Lower leg skin (tissue), 4 donors: Measurements from ENCODE around the gene FPGS. TPM values are rescaled to one million over a fixed set of nuclear protein-coding genes. Genes with fewer than 3 reads are reported as not detected.

Source experiments
- DNase-seq, 2 donors: peaks; one replicate each; pipeline ENCODE4 v3.0.0-alpha.2; 2019; ENCODE audit warnings: low spot score in 2 of 2
- H3K4me3 ChIP-seq: fragments of 200-600 bp; sonication (generic); 2 replicates; pipeline ENCODE4 v1.5.1; 2017; ENCODE audit warnings: mild to moderate bottlenecking, low read depth; ENCODE audit not compliant: poor library complexity, severe bottlenecking
- POLR2A ChIP-seq, 2 donors: fragments of 450-650 bp; IDR thresholded peaks; one replicate each; pipeline ENCODE4 v1.6.1; 2016 to 2017; ENCODE audit warnings: antibody characterized with exemption in 2 of 2, mild to moderate bottlenecking in 1 of 2, moderate library complexity in 1 of 2
- WGBS, 2 donors: methylation state at CpG; one replicate each; pipeline ENCODE4 v1.1.5; 2018; 5-methylcytosine and 5-hydroxymethylcytosine counted together
- intact Hi-C: fragments of 100-400 bp; cut with DNase I; formaldehyde crosslinking; loops from one replicate; pipeline ENCODE4 v1.15.0; 2023; ENCODE audit warnings: low total_unique reads
- total RNA-seq, 4 donors: library from RNA; depleted of rRNA; stranded (reverse); fragments of >200 nt; gene quantifications; one replicate each; pipeline ENCODE4 v1.1.0, GENCODE V29; 2016
- TF ChIP-seq, protein P1 (sequence below), 3 donors: fragments of 450-650 bp; IDR thresholded peaks; one replicate each; pipeline ENCODE4 v1.5.1; 2016; ENCODE audit warnings: antibody characterized with exemption in 3 of 3, mild to moderate bottlenecking in 3 of 3, moderate library complexity in 2 of 3

FPGS gene
- total RNA-seq, 4 donors from 2014 or later, result 21.3 to 46.5 (median 37.4) TPM

DNA sequence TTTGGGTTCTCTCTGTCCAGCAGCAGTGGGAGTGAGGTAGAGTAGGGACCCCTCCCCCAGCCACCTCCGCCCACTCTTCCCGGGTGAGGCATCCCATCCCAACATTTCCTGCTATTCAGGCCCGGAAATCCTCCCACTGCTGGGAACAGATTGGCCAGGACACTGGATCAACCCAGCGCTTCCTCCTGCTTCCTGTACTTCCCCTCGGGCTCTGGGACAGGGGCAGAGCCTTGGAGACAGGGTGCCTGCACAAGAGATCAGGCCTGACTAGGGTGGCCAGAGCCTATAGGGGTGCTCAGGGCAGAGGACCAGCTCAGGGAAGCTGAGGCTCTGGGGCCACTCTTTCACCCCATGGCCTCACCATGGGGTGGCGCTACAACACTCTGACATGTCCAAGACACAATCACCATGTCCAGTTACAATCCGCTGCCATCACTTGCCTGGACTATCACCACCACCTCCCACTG lies 38.7 kb upstream of the FPGS start:
- H3K4me3 ChIP-seq, result no peak overlapping the region
- WGBS, 2 donors, result 50 to 69% methylated on average over 7 of the region's 7 CpGs
- no peak for TF ChIP-seq POLR2A (IDR thresholded peaks at IDR 0.05)
- TF ChIP-seq, protein P1, sequence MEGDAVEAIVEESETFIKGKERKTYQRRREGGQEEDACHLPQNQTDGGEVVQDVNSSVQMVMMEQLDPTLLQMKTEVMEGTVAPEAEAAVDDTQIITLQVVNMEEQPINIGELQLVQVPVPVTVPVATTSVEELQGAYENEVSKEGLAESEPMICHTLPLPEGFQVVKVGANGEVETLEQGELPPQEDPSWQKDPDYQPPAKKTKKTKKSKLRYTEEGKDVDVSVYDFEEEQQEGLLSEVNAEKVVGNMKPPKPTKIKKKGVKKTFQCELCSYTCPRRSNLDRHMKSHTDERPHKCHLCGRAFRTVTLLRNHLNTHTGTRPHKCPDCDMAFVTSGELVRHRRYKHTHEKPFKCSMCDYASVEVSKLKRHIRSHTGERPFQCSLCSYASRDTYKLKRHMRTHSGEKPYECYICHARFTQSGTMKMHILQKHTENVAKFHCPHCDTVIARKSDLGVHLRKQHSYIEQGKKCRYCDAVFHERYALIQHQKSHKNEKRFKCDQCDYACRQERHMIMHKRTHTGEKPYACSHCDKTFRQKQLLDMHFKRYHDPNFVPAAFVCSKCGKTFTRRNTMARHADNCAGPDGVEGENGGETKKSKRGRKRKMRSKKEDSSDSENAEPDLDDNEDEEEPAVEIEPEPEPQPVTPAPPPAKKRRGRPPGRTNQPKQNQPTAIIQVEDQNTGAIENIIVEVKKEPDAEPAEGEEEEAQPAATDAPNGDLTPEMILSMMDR (IDR thresholded peaks at IDR 0.05), result no peak
- intact Hi-C loops, result no loop called here
- no peak for DNase-seq

DNA sequence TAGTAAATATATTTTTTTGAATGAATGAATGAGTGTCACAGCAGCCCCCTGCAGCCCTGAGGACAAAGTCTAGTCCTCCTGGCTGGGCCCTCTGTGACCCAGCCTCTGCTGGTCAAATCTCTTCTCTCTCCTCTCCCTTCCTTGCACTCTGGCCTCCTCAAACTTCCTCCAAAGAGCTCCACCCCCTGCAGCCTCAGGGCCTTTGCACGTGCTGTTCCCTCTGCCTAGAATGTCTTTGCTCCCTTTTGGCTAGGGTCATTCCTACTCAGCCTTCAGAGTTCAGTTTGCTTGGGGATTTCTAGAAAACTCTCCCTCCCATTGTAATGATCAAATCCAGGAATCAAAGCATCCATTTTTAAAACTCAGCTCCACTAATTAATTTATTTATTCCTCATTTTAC lies 37.3 kb upstream of the FPGS start:
- intact Hi-C loops, result no loop called here
- no peak overlapping the region for H3K4me3 ChIP-seq
- WGBS, 2 donors, result 74 to 77% methylated on average over 1 of the region's 1 CpG
- no peak for DNase-seq
- TF ChIP-seq POLR2A (IDR thresholded peaks at IDR 0.05), result no peak
- TF ChIP-seq, protein P1 (IDR thresholded peaks at IDR 0.05), result no peak

DNA sequence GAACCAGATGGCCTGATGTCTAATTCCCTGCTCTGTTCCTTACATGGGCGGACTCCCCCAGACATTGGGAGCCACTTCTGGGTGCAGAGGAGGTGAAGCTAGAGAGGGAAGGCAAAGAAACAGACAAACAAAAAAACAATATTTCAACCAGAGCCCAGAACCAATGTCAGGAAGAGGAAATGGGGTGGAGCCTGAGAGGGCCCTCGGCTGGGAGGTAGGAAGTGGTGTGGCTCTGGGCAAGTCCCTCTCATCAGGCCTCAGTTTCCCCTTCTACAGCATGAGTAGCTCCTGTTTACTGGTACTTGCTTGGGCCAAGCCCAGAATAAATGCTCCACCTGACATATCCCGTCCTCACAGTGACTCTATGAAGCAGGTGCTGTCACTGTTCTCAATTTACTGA lies 35.3 kb upstream of the FPGS start:
- no peak overlapping the region for H3K4me3 ChIP-seq
- intact Hi-C loops, result no loop called here
- WGBS, 2 donors, result 64 to 81% methylated on average over 3 of the region's 3 CpGs
- TF ChIP-seq, protein P1 (IDR thresholded peaks at IDR 0.05), result no peak
- no peak for TF ChIP-seq POLR2A (IDR thresholded peaks at IDR 0.05)
- no peak for DNase-seq

DNA sequence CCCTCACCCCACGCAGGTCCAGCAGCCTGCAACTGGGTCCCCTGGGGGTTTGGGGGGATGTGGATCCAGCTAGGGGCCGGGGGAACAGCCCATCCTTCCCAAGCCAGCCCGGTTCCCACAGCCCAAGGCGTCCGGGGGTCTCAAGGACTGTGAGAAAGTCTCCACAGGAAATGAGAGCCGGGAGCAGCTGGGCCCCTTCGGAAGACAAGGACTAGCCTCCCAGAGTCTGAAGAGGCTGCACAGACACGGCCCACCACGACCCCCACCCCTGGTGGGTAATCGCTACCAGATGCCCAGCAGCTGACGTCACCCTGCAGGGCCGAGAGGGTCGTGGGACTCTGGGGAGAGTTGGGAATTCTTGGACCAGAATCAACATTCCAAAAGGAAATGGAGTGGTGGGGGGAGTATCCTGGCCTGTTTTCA lies 34.8 kb upstream of the FPGS start:
- intact Hi-C loops, result no loop called here
- no peak overlapping the region for H3K4me3 ChIP-seq
- DNase-seq, result no peak
- 43 to 57% methylated on average over 13 of the region's 13 CpGs for WGBS, 2 donors
- TF ChIP-seq, protein P1 (IDR thresholded peaks at IDR 0.05), result no peak
- no peak for TF ChIP-seq POLR2A (IDR thresholded peaks at IDR 0.05)

DNA sequence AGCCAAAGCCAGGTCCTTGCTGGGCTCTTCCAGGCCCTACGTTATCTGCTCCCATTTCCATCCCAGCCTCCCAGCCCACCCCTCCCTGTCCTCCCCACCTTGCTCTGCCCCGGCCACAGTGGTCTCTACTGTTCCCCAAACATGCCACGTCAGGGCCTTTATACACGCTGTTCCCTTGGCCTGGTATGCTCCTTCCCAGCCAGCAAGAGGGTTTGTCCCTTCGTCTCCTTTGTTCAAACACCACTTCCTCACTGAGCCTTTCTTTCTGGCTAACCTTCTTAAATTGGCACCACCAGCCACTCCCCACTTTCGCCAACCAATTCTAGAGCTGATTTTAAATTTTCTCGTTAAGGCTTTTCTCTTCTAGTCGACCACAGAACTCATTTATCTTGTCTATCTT lies 34.0 kb upstream of the FPGS start:
- DNase-seq, result no peak
- H3K4me3 ChIP-seq, result no peak overlapping the region
- no peak for TF ChIP-seq POLR2A (IDR thresholded peaks at IDR 0.05)
- TF ChIP-seq, protein P1 (IDR thresholded peaks at IDR 0.05), result no peak
- intact Hi-C loops, result no loop called here
- 67 to 70% methylated on average over 8 of the region's 8 CpGs for WGBS, 2 donors

DNA sequence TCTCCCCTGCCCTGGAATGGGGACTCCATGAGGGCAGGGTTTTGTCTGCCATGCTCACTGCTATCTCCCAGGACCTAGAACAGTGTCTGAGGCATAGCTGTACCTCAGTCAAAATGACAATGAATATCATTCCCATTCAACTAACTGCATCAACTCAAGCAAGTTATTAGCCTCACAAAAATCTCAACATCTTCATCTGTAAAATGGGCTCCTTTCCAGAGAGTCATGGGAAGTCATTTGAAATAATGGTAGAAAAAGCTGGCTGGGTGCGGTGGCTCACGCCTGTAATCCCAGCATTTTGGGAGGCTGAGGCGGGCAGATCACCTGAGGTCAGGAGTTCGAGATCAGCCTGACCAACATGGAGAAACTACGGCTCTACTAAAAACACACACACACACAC lies 33.6 kb upstream of the FPGS start:
- H3K4me3 ChIP-seq, result no peak overlapping the region
- WGBS, 2 donors, result 88 to 94% methylated on average over 5 of the region's 5 CpGs

More for the DNA sequence above, 33.6 kb upstream of the FPGS start:
- DNase-seq, result no peak
- intact Hi-C loops, result no loop called here
- TF ChIP-seq, protein P1 (IDR thresholded peaks at IDR 0.05), result no peak
- TF ChIP-seq POLR2A (IDR thresholded peaks at IDR 0.05), result no peak
